GM19023 (cell line): ENCODE measurements around the gene GALNT2.
A peak's percentile ranks its signal among the peaks of the same experiment; 100 is the strongest.

Experiments used
- ATAC-seq: cut with Tn5 transposase; IDR thresholded peaks from one replicate; pipeline ENCODE4 v1.9.1; 2021; ENCODE audit warnings: mild to moderate bottlenecking, moderate library complexity; ENCODE audit not compliant: unreplicated experiment

Gene GALNT2

DNA sequence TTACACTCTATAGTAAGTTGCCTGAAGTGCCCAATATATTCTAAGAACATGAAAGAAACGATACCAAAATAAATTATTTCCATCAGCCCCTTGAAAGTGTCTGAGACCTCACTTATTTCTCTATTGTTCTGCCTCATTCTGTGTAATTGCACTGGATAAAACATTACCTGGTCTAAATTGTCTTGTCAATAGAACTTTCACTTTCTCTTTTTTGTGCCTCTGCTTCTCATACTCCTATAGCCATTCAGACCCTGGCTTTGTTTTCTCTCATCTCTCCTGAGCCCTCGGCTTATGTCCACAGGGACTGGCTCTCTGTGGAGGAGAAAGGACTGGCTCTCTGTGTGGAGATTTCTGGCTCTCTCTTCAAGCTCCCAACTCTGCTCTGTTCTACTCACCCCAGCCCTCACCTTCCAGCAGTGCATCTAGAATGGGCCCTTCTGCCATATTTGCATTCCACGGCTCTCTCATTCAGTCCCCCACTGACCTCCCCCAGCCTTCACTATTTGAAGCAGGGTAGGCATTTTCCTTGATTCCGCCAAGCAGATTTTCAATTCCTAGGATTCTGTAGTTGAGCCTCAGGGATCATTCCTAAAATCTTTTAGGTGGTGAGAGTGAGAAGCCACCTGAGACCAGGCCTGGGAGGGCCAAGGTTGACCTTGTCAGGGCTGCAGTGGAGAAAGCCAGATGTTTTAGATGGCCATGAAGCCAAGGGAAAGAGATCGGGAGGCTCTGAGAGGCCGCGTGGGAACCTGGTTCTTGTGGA, 15.9 kb upstream of the GALNT2 start:
- no peak for ATAC-seq

- no peak for ATAC-seq
Measured at GRCh38 chr1:230052018-230052417, 15.0 kb upstream of the GALNT2 start.

GRCh38 chr1:230052665-230053064, 14.4 kb upstream of the GALNT2 start:
- ATAC-seq, result no peak

- ATAC-seq, result no peak
Measured at GRCh38 chr1:230054092-230054749, 12.8 kb upstream of the GALNT2 start.

DNA sequence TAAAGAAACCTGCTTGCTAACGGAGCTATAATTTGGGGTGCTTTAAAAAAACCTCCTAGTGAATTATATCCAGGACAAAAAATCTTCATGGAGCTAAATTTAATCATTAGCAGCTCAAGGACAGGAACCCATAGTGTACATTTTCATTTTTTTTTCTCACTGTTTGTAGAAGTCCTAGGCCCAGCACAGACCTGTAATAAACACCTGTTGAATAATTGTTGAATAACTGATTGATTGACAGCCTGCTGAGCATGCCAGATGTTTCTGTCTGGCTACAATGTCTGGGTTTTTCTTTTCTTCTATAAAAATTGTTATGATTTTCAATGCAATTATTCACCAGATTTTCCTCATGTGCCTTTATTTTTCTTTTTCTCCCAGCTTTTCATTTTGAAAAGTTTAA, 10.9 kb upstream of the GALNT2 start:
- ATAC-seq, result no peak

GRCh38 chr1:230057100-230057499, 9.9 kb upstream of the GALNT2 start:
- ATAC-seq, result no peak

GRCh38 chr1:230057681-230058565, 9.1 kb upstream of the GALNT2 start:
- no peak for ATAC-seq

- ATAC-seq, result no peak
Measured at GRCh38 chr1:230058626-230059025, 8.4 kb upstream of the GALNT2 start.

GRCh38 chr1:230061801-230062200, 5.2 kb upstream of the GALNT2 start:
- no peak for ATAC-seq

GRCh38 chr1:230062521-230062920, 4.5 kb upstream of the GALNT2 start:
- no peak for ATAC-seq

DNA sequence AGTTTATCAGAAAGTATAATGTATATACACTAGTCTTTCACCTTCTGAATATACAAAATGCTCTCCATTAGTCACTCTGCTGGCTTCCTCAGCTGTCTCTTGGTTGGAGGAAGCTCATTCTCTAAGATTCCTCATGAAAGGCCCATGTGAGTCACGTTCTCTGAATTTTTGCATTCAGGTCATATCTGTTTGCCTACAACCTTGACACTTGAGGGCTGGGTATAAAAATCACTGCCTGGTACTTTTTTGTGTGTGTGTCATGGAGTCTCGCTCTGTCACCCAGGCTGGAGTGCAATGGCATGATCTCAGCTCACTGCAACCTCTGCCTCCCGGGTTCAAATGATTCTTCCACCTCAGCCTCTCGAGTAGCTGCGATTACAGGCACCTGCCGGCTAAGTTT, 2.8 kb upstream of the GALNT2 start:
- ATAC-seq, result no peak

DNA sequence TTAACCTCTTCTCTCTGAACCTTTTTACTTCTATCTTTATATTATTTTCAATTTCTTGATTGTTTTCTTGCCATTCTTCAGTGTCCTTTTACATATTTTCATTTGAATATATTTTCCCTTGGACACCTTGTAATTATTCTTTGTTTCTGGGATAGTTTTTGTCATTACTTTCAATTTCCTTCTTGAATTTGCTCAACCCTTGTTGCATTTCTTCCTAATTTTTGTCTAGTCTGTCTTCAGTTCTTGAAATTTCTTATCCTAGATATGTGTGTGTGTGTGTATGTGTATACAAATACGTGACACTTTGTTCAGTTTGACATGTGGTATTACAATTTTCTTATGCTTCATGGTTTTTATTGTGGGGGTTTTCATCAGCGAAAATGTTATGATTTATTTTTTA, 1.9 kb upstream of the GALNT2 start:
- no peak for ATAC-seq

- no peak for ATAC-seq
Measured at GRCh38 chr1:230065571-230065970, 1.5 kb upstream of the GALNT2 start.

DNA sequence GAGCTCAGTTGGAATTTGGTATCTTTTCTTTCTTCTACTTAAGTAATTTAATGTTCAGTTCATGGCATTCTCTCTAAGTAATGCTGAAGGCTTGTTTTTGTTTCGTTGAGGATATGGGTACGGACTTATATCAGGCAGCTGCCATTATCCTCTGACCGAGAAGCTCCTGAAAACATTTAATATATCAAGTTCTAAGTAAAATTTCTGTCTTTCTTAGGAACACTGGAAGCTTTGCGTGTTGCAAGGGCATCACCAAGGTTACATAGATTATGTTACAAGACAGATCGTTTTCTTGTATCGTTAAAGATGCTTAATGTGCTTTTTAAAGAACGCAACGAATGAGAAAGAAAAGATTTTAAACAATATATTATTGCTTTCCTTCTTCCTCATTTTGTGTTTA, 1.0 kb upstream of the GALNT2 start:
- ATAC-seq, result no peak

GRCh38 chr1:230067419-230067870, 407 bp downstream of the GALNT2 start:
- peak; percentile 29 for ATAC-seq

GRCh38 chr1:230067871-230068620, 1.0 kb downstream of the GALNT2 start:
- ATAC-seq, result no peak

DNA sequence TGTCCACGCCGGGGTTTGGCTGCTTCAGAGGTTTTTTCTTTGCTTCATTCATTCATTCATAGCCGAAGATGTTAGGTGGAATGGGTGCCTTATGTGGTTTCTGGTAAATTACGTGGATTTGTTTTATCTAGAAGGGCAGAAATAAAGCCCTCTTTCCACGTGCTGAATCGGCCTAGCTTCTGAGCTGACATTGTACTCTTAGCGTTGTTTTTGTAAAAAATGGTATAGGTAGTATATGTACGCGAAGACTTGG, 1.5 kb downstream of the GALNT2 start:
- ATAC-seq, result no peak

- no peak for ATAC-seq
Measured at GRCh38 chr1:230068952-230069684, 2.1 kb downstream of the GALNT2 start.

DNA sequence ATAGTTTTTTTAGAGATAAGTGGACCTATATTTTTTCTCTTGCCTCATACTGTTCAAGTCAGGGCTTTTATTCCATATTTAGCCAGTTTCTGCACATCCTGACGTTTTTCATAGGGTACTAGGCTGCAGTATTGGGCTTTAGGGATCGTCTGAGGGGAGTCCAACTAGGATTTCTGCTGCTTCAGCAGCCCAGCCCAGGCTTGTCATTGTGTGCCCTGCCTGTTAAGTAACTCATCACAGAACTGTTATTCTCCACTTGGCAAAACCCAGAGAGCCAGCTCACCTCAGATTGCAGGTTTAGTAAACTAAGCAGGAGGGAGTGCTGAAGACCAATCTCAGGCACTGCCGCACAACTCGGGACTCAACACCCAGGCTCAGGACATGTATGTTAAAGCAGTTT, 2.8 kb downstream of the GALNT2 start:
- no peak for ATAC-seq
